ENCODE measurements around the gene NEK3. TPM values are rescaled to one million over a fixed set of nuclear protein-coding genes. Genes with fewer than 3 reads are reported as not detected.
"Not testable (repeated sequence)": the region's sequence is repeated elsewhere in the genome, so short reads cannot be mapped to it uniquely, and the experiment has no call there.

NEK3 gene
- total RNA-seq, 2 donors from 2014 or later, result 10.4 to 16.4 TPM

DNA sequence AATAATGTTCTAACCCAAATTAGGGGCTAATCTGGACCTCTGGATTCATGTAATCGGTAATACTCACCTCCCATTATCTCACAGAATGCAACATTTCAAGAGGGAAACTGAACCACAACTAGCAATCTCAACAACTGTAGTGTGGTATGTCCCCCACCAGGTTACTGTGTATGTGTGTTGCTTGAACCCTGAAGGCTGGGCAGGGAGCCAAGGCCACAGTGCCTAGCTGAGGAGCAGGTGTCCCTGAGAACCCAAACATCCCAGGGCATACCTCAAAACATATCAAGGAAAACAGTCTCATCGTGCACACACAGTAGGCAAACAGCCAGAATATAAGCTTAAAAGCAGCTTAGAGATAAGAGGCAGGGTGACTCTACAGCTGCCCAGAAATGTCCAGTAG, 20.5 kb upstream of the NEK3 start:
- H3K4me3 ChIP-seq, result no peak overlapping the region
- DNase-seq (ENCODE audit: low spot score), result no peak
- H3K36me3 ChIP-seq, result peaks cover 13% of the 10 kb centered on the region
- H3K27me3 ChIP-seq (replicated peaks; ENCODE audit: insufficient read depth), result no peaks in the 10 kb centered on the region
- no peaks in the 10 kb centered on the region for H3K4me1 ChIP-seq (ENCODE audit: control insufficient read depth in 1 of 2, low read depth in 2 of 2)
- no peak for ATAC-seq (ENCODE audit: insufficient number of reproducible peaks, low FRiP score, low read depth)
- no peak overlapping the region for H3K27ac ChIP-seq
- TF ChIP-seq, protein P1, sequence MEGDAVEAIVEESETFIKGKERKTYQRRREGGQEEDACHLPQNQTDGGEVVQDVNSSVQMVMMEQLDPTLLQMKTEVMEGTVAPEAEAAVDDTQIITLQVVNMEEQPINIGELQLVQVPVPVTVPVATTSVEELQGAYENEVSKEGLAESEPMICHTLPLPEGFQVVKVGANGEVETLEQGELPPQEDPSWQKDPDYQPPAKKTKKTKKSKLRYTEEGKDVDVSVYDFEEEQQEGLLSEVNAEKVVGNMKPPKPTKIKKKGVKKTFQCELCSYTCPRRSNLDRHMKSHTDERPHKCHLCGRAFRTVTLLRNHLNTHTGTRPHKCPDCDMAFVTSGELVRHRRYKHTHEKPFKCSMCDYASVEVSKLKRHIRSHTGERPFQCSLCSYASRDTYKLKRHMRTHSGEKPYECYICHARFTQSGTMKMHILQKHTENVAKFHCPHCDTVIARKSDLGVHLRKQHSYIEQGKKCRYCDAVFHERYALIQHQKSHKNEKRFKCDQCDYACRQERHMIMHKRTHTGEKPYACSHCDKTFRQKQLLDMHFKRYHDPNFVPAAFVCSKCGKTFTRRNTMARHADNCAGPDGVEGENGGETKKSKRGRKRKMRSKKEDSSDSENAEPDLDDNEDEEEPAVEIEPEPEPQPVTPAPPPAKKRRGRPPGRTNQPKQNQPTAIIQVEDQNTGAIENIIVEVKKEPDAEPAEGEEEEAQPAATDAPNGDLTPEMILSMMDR (IDR thresholded peaks at IDR 0.05), result no peak
- H3K9me3 ChIP-seq, result no peaks in the 10 kb centered on the region

DNA sequence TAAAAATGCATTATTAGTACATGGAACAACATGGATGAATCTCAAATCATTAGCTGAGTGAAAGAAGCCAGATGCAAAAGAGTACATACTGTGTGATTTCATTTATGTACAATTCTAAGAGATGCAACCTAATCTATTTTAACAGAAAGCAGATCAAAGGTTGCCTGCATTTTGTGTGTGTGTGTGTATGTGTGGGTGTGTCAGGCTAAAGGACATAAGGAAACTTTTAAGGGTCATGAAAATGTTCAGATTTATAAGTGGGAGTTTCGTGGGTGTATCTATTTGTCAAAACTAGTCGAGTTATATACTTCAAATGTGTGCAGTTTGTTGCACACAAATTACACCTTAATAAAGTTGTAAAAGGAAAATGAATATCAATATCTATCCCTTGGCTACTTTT, 17.9 kb upstream of the NEK3 start:
- H3K27ac ChIP-seq, result no peak overlapping the region
- H3K9me3 ChIP-seq, result no peaks in the 10 kb centered on the region
- H3K4me1 ChIP-seq (ENCODE audit: control insufficient read depth in 1 of 2, low read depth in 2 of 2), result no peaks in the 10 kb centered on the region
- no peaks in the 10 kb centered on the region for H3K27me3 ChIP-seq (replicated peaks; ENCODE audit: insufficient read depth)
- H3K4me3 ChIP-seq, result no peak overlapping the region
- DNase-seq (ENCODE audit: low spot score) (no peak), ATAC-seq (ENCODE audit: insufficient number of reproducible peaks, low FRiP score, low read depth) (no peak)
- peaks cover 2% of the 10 kb centered on the region for H3K36me3 ChIP-seq
- TF ChIP-seq, protein P1 (IDR thresholded peaks at IDR 0.05), result no peak

DNA sequence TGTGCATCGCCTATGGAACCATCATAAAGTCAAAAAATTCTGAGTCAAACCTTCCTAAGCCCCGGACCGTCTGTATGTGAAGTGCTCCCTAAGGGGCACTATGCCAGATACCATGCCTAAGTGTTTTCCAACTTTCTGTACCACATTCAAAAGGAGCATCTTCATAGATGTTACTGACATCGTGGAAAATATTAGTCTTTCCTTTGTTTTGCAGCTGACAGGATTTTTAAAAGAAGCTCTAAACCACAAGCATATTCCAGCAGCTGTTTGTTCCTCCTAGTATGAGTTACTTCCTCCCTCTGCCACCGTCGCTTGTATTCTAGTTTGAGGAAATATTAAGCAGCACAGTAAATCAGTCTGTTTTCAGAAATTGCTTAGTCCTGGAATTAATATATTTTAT, 14.6 kb upstream of the NEK3 start:
- not testable (repeated sequence) for H3K27me3 ChIP-seq (replicated peaks; ENCODE audit: insufficient read depth); H3K4me3 ChIP-seq; DNase-seq (ENCODE audit: low spot score); ATAC-seq (ENCODE audit: insufficient number of reproducible peaks, low FRiP score, low read depth); H3K36me3 ChIP-seq; H3K27ac ChIP-seq; H3K9me3 ChIP-seq; H3K4me1 ChIP-seq (ENCODE audit: control insufficient read depth in 1 of 2, low read depth in 2 of 2)

DNA sequence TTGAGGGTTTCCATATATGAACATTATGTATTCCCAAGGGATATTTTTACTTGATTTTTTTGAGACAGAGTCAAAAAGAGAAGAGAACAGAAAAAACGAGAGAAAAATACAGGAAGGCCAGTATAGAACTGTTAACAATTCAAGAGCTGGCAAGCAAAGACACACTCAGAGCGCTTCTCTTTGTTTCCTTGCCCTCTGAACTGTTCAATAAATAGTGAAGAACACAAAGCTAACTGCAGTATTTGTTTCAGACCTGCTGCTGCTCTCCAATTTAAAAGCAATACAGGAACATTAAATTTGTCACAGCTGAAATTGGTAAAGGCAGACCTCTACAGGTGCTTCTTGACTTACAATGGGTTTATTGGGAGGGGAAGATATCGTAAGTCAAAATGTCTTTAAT, 14.0 kb upstream of the NEK3 start:
- no peaks in the 10 kb centered on the region for H3K4me1 ChIP-seq (ENCODE audit: control insufficient read depth in 1 of 2, low read depth in 2 of 2)
- TF ChIP-seq, protein P1 (IDR thresholded peaks at IDR 0.05), result no peak
- no peak overlapping the region for H3K27ac ChIP-seq
- H3K4me3 ChIP-seq, result no peak overlapping the region
- DNase-seq (ENCODE audit: low spot score) (no peak), ATAC-seq (ENCODE audit: insufficient number of reproducible peaks, low FRiP score, low read depth) (no peak)
- peaks cover 14% of the 10 kb centered on the region for H3K36me3 ChIP-seq
- no peaks in the 10 kb centered on the region for H3K9me3 ChIP-seq
- H3K27me3 ChIP-seq (replicated peaks; ENCODE audit: insufficient read depth), result no peaks in the 10 kb centered on the region

DNA sequence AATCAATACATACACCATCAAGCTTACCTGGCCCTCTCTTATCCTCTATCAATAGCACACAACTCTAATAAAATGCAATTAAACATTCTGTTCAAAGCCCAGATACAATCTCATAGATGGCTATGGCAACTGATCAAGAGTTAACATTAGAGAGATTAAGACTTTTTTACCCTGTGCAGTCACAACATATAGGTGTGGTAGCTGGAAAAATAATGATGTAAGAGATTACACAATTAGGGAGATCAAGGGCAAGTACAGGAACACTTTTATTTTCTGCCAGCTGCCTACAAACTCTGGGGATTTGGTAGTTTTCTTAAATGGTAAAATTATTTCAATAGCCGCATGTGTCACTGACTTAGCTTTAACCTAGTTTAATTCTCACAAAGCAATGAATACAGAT, 12.3 kb upstream of the NEK3 start:
- not testable (repeated sequence) for H3K4me3 ChIP-seq; ATAC-seq (ENCODE audit: insufficient number of reproducible peaks, low FRiP score, low read depth); H3K27ac ChIP-seq; H3K4me1 ChIP-seq (ENCODE audit: control insufficient read depth in 1 of 2, low read depth in 2 of 2); H3K9me3 ChIP-seq; DNase-seq (ENCODE audit: low spot score); H3K27me3 ChIP-seq (replicated peaks; ENCODE audit: insufficient read depth)
- peaks cover 14% of the 10 kb centered on the region for H3K36me3 ChIP-seq

DNA sequence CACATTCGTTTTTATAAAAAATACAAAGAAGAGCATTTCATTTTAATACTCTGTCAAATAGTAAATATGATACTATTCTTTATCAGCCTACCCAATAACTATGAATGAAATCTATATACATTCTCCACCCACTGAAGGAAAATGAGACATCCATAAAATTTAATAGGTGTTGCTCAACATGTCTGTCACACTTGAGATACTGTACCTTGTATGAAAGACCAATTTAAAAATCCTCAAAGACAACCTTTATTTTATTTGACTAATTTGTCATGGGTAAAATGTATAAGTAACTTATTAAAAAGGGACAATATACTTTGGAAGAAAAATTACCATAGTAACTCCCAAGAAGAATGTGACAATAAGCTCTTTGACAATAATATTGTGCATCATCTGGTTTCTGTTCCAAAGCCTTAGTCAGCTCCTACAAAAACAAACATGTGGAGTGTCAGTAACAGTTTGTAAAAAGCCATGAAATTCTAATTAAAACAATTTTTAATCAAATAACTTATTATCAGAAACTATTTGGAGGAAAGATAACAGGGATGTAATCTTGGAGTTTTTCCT, 11.5 kb upstream of the NEK3 start:
- H3K27me3 ChIP-seq (replicated peaks; ENCODE audit: insufficient read depth), result not testable (repeated sequence)
- peaks cover 14% of the 10 kb centered on the region for H3K36me3 ChIP-seq

DNA sequence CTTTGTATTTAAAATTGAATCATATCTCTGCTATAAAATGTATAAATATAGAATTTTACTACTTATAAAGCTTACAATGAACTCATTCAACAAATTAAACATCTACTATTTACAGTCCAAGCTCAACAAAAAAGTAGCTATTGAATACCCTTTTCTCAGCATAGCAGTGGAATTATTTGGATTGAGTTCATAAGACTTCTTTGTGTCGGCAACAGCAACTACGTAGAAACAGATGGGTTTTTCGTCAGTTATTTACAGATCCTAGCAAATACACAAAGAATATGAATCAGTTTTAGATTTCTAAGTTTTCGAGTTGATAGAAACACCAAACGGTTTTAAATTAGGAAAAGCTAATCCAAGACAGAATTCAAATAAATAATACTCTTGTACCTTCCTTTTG, 10.4 kb upstream of the NEK3 start:
- TF ChIP-seq, protein P1 (IDR thresholded peaks at IDR 0.05), result no peak
- H3K9me3 ChIP-seq, result no peaks in the 10 kb centered on the region
- no peaks in the 10 kb centered on the region for H3K27me3 ChIP-seq (replicated peaks; ENCODE audit: insufficient read depth)
- H3K27ac ChIP-seq, result no peak overlapping the region
- DNase-seq (ENCODE audit: low spot score) (no peak), ATAC-seq (ENCODE audit: insufficient number of reproducible peaks, low FRiP score, low read depth) (no peak)
- no peak overlapping the region for H3K4me3 ChIP-seq
- H3K4me1 ChIP-seq (ENCODE audit: control insufficient read depth in 1 of 2, low read depth in 2 of 2), result no peaks in the 10 kb centered on the region
- H3K36me3 ChIP-seq, result peaks cover 14% of the 10 kb centered on the region

More for the DNA sequence above, 11.5 kb upstream of the NEK3 start:
- not testable (repeated sequence) for H3K4me1 ChIP-seq (ENCODE audit: control insufficient read depth in 1 of 2, low read depth in 2 of 2); DNase-seq (ENCODE audit: low spot score); H3K27ac ChIP-seq; H3K9me3 ChIP-seq; H3K4me3 ChIP-seq; ATAC-seq (ENCODE audit: insufficient number of reproducible peaks, low FRiP score, low read depth)

All from thoracic aorta (tissue), 2 donors.